ENCODE data around the gene NCOA4. TPM values are rescaled to one million over a fixed set of nuclear protein-coding genes. Genes with fewer than 3 reads are reported as not detected.
"Not testable (repeated sequence)": the region's sequence is repeated elsewhere in the genome, so short reads cannot be mapped to it uniquely, and the experiment has no call there.

Gene NCOA4
- total RNA-seq, 4 donors from 2014 or later = 110 to 351 (median 184) TPM

- Histone ChIP-seq H3K4me1 (no peaks in the 10 kb centered on the region), H3K9me3 (no peaks in the 10 kb centered on the region), H3K4me3 (no peak overlapping the region), H3K27me3 (no peaks in the 10 kb centered on the region), H3K36me3 (peaks cover 0 to 89% (median 0%) of the 10 kb centered on the region in 3 donors), H3K27ac (no peak overlapping the region)
- no peak for DNase-seq
- TF ChIP-seq CTCF (IDR thresholded peaks at IDR 0.05) = no peak
- TF ChIP-seq POLR2A (IDR thresholded peaks at IDR 0.05) = no peak
Measured at GRCh38 chr10:46005383-46005782, 25.0 kb downstream of the NCOA4 start.

GRCh38 chr10:46004963-46005362, 25.5 kb downstream of the NCOA4 start:
- TF ChIP-seq POLR2A (IDR thresholded peaks at IDR 0.05) (no peak), CTCF (IDR thresholded peaks at IDR 0.05) (no peak)
- no peaks in the 10 kb centered on the region for H3K4me1 ChIP-seq
- H3K9me3 ChIP-seq = no peaks in the 10 kb centered on the region
- H3K27ac ChIP-seq = no peak overlapping the region
- H3K36me3 ChIP-seq = peaks cover 0 to 89% (median 0%) of the 10 kb centered on the region in 3 donors
- no peak overlapping the region for H3K4me3 ChIP-seq
- DNase-seq = no peak
- no peaks in the 10 kb centered on the region for H3K27me3 ChIP-seq

GRCh38 chr10:46002916-46003693, 27.3 kb downstream of the NCOA4 start:
- no peak for TF ChIP-seq POLR2A (IDR thresholded peaks at IDR 0.05)
- TF ChIP-seq CTCF (IDR thresholded peaks at IDR 0.05) = no peak
- H3K27ac ChIP-seq = no peak overlapping the region
- H3K27me3 ChIP-seq = no peaks in the 10 kb centered on the region
- no peaks in the 10 kb centered on the region for H3K4me1 ChIP-seq
- no peak overlapping the region for H3K4me3 ChIP-seq
- peaks cover 0 to 80% (median 0%) of the 10 kb centered on the region in 3 donors for H3K36me3 ChIP-seq
- DNase-seq = no peak
- no peaks in the 10 kb centered on the region for H3K9me3 ChIP-seq

- H3K27me3 ChIP-seq, H3K9me3 ChIP-seq, DNase-seq, H3K27ac ChIP-seq, H3K4me3 ChIP-seq, H3K4me1 ChIP-seq: not testable (repeated sequence)
- peaks cover 0 to 80% (median 0%) of the 10 kb centered on the region in 3 donors for H3K36me3 ChIP-seq
Measured at GRCh38 chr10:46002189-46002687, 28.2 kb downstream of the NCOA4 start.

- Histone ChIP-seq H3K4me3 (no peak overlapping the region), H3K27me3 (no peaks in the 10 kb centered on the region), H3K27ac (no peak overlapping the region), H3K36me3 (peaks cover 0 to 70% (median 0%) of the 10 kb centered on the region in 3 donors), H3K9me3 (no peaks in the 10 kb centered on the region), H3K4me1 (no peaks in the 10 kb centered on the region)
- DNase-seq = no peak
- TF ChIP-seq CTCF (IDR thresholded peaks at IDR 0.05) = no peak
- no peak for TF ChIP-seq POLR2A (IDR thresholded peaks at IDR 0.05)
Measured at GRCh38 chr10:46001187-46001756, 29.2 kb downstream of the NCOA4 start.

GRCh38 chr10:46000538-46000937, 29.9 kb downstream of the NCOA4 start:
- Histone ChIP-seq H3K4me1 (no peaks in the 10 kb centered on the region), H3K27ac (no peak overlapping the region), H3K4me3 (no peak overlapping the region), H3K36me3 (peaks cover 0 to 63% (median 0%) of the 10 kb centered on the region in 3 donors), H3K9me3 (no peaks in the 10 kb centered on the region), H3K27me3 (no peaks in the 10 kb centered on the region)
- no peak for DNase-seq
- TF ChIP-seq POLR2A (IDR thresholded peaks at IDR 0.05) = no peak
- TF ChIP-seq CTCF (IDR thresholded peaks at IDR 0.05) = no peak

GRCh38 chr10:45999955-46000354, 30.5 kb downstream of the NCOA4 start:
- not testable (repeated sequence) for H3K27ac ChIP-seq, H3K4me3 ChIP-seq, H3K27me3 ChIP-seq, DNase-seq, H3K9me3 ChIP-seq, H3K4me1 ChIP-seq
- H3K36me3 ChIP-seq = peaks cover 0 to 58% (median 0%) of the 10 kb centered on the region in 3 donors
